NB4 (cell line): ENCODE measurements around the gene SLC6A19.

Source experiments
- CTCF ChIP-seq: IDR thresholded peaks from one replicate; pipeline ENCODE4 v1.5.1; 2012; ENCODE audit warnings: low read depth, low read length
- MAX ChIP-seq: IDR thresholded peaks from 2 replicates; pipeline ENCODE4 v1.6.1; 2011; ENCODE audit warnings: low read depth, low read length
- MYC ChIP-seq: IDR thresholded peaks from 2 replicates; pipeline ENCODE4 v1.6.1; 2011; ENCODE audit warnings: low read depth, low read length
- POLR2A ChIP-seq: IDR thresholded peaks from 2 replicates; pipeline ENCODE4 v1.6.1; 2011; ENCODE audit warnings: mild to moderate bottlenecking; ENCODE audit not compliant: insufficient read length; ENCODE audit errors: extremely low read depth

GRCh38 chr5:1178529-1179382, 22.6 kb upstream of the SLC6A19 start:
- TF ChIP-seq CTCF (no peak), POLR2A (no peak), MAX (no peak), MYC (no peak)
